CD4-positive, alpha-beta T cell treated with Interferon alpha-2 for 1 hour (primary cell): Measurements from ENCODE around the gene IGFBP6.
A peak's percentile ranks its signal among the peaks of the same experiment; 100 is the strongest.
"Not testable (repeated sequence)": the region's sequence is repeated elsewhere in the genome, so short reads cannot be mapped to it uniquely, and the experiment has no call there.

Experiments used
- DNase-seq, 2 donors: peaks; one replicate each; pipeline ENCODE4 v3.0.0-alpha.2; 2020 to 2022

IGFBP6 gene

GRCh38 chr12:53098354-53098981, 1.0 kb downstream of the IGFBP6 start:
- DNase-seq: no peak

GRCh38 chr12:53099071-53099882, 1.8 kb downstream of the IGFBP6 start:
- peak; percentile 85 to 89 for DNase-seq

- no peak for DNase-seq
These were observed 3.1 kb downstream of the IGFBP6 start for GRCh38 chr12:53100466-53101151.

- DNase-seq: no peak
These were observed 3.8 kb downstream of the IGFBP6 start for GRCh38 chr12:53101266-53101665.

GRCh38 chr12:53101931-53102781, 4.7 kb downstream of the IGFBP6 start:
- no peak for DNase-seq

- DNase-seq: peak in 1 of 2 donors; percentile 60
These were observed 5.7 kb downstream of the IGFBP6 start, which contains the start of gene SOAT2 for GRCh38 chr12:53102883-53103807. Gene SOAT2 (plus strand): TSS chr12:53103486. CDS start chr12:53103578, 92 bp downstream.

- DNase-seq: peak in 1 of 2 donors; percentile 38
These were observed 6.4 kb downstream of the IGFBP6 start for GRCh38 chr12:53103860-53104305.

- DNase-seq: no peak
These were observed 7.8 kb downstream of the IGFBP6 start for GRCh38 chr12:53105256-53105655.

GRCh38 chr12:53105712-53106439, 8.4 kb downstream of the IGFBP6 start:
- DNase-seq: no peak

GRCh38 chr12:53107122-53107521, 9.7 kb downstream of the IGFBP6 start:
- no peak for DNase-seq

GRCh38 chr12:53112431-53112830, 15.0 kb downstream of the IGFBP6 start:
- not testable (repeated sequence) for DNase-seq

GRCh38 chr12:53113136-53113705, 15.8 kb downstream of the IGFBP6 start:
- no peak for DNase-seq

GRCh38 chr12:53113951-53114350, 16.5 kb downstream of the IGFBP6 start:
- no peak for DNase-seq

GRCh38 chr12:53115112-53115890, 17.8 kb downstream of the IGFBP6 start:
- DNase-seq: no peak

- no peak for DNase-seq
These were observed 18.6 kb downstream of the IGFBP6 start for GRCh38 chr12:53115891-53116648.

GRCh38 chr12:53118751-53119300, 21.4 kb downstream of the IGFBP6 start:
- no peak for DNase-seq

GRCh38 chr12:53120685-53121525, 23.4 kb downstream of the IGFBP6 start:
- DNase-seq: no peak
